Fibroblast of villous mesenchyme (primary cell): ENCODE data around the gene MT1H. TPM values are rescaled to one million over a fixed set of nuclear protein-coding genes. Genes with fewer than 3 reads are reported as not detected.

Experiments
- DNase-seq: peaks from one replicate; pipeline ENCODE4 v3.0.0-alpha.2; 2010; ENCODE audit warnings: low read depth
- H3K4me3 ChIP-seq: 2 replicates; pipeline ENCODE4 v1.5.1; 2011; ENCODE audit warnings: low read depth, mild to moderate bottlenecking, low read length
- CTCF ChIP-seq: IDR thresholded peaks from 2 replicates; pipeline ENCODE4 v1.5.1; 2012; ENCODE audit warnings: low read depth, mild to moderate bottlenecking, low read length; ENCODE audit not compliant: insufficient read depth
- total RNA-seq: library from RNA; depleted of rRNA; stranded (reverse); fragments of >200 nt; gene quantifications from 2 replicates; pipeline ENCODE4 v1.2.3, GENCODE V29; 2012

The MT1H gene
- total RNA-seq, 1 donor, result not detected

GRCh38 chr16:56645311-56645710 is 24.3 kb upstream of the MT1H start:
- H3K4me3 ChIP-seq, result no peak overlapping the region
- DNase-seq, result no peak
- TF ChIP-seq CTCF, result no peak

GRCh38 chr16:56645838-56646237 is 23.8 kb upstream of the MT1H start:
- no peak for DNase-seq
- no peak overlapping the region for H3K4me3 ChIP-seq
- TF ChIP-seq CTCF, result no peak

- DNase-seq, result no peak
- no peak overlapping the region for H3K4me3 ChIP-seq
- no peak for TF ChIP-seq CTCF
These were observed 21.8 kb upstream of the MT1H start for GRCh38 chr16:56647641-56648431.

- TF ChIP-seq CTCF, result no peak
- DNase-seq, result no peak
- no peak overlapping the region for H3K4me3 ChIP-seq
These were observed 20.3 kb upstream of the MT1H start for GRCh38 chr16:56649271-56649670.

- no peak overlapping the region for H3K4me3 ChIP-seq
- DNase-seq, result no peak
- no peak for TF ChIP-seq CTCF
These were observed 19.8 kb upstream of the MT1H start for GRCh38 chr16:56649820-56650219.

GRCh38 chr16:56651586-56651985 is 18.0 kb upstream of the MT1H start, which contains the start of gene MT1B:
Gene MT1B, plus strand, starts transcription at chr16:56651886. Its CDS starts 68 bp downstream, at chr16:56651954.
- DNase-seq, result no peak
- TF ChIP-seq CTCF, result no peak
- H3K4me3 ChIP-seq, result no peak within 1 kb of the TSS

GRCh38 chr16:56652600-56652999 is 17.0 kb upstream of the MT1H start:
- no peak for TF ChIP-seq CTCF
- no peak overlapping the region for H3K4me3 ChIP-seq
- no peak for DNase-seq
